HuH-7 (cell line): ENCODE data around the gene NCKAP5.

Source experiments
- DNase-seq: peaks from one replicate; pipeline ENCODE4 v3.0.0; 2011; ENCODE audit warnings: low spot score

The NCKAP5 gene

GRCh38 chr2:133146893-133147292, 421.4 kb downstream of the NCKAP5 start:
- no peak for DNase-seq

- no peak for DNase-seq
Observed at GRCh38 chr2:133143645-133144044, 424.6 kb downstream of the NCKAP5 start.

- no peak for DNase-seq
Observed at GRCh38 chr2:133142087-133142486, 426.2 kb downstream of the NCKAP5 start.

GRCh38 chr2:133140620-133141019, 427.6 kb downstream of the NCKAP5 start:
- DNase-seq, result no peak

- no peak for DNase-seq
Observed at GRCh38 chr2:133139847-133140533, 428.3 kb downstream of the NCKAP5 start.

- DNase-seq, result no peak
Observed at GRCh38 chr2:133138693-133139092, 429.6 kb downstream of the NCKAP5 start.

- no peak for DNase-seq
Observed at GRCh38 chr2:133135035-133135654, 433.1 kb downstream of the NCKAP5 start.

- no peak for DNase-seq
Observed at GRCh38 chr2:133130548-133131246, 437.6 kb downstream of the NCKAP5 start.

GRCh38 chr2:133124446-133124845, 443.8 kb downstream of the NCKAP5 start:
- DNase-seq, result no peak

- no peak for DNase-seq
Observed at GRCh38 chr2:133123904-133124303, 444.4 kb downstream of the NCKAP5 start.

GRCh38 chr2:133123393-133123792, 444.9 kb downstream of the NCKAP5 start:
- DNase-seq, result no peak

- DNase-seq, result no peak
Observed at GRCh38 chr2:133122529-133122928, 445.7 kb downstream of the NCKAP5 start.

- DNase-seq, result no peak
Observed at GRCh38 chr2:133120310-133120709, 448.0 kb downstream of the NCKAP5 start.

- no peak for DNase-seq
Observed at GRCh38 chr2:133110201-133110600, 458.1 kb downstream of the NCKAP5 start.

- no peak for DNase-seq
Observed at GRCh38 chr2:133109772-133110171, 458.5 kb downstream of the NCKAP5 start.

GRCh38 chr2:133107058-133107815, 461.0 kb downstream of the NCKAP5 start:
- DNase-seq, result no peak

- DNase-seq, result no peak
Observed at GRCh38 chr2:133104871-133105270, 463.4 kb downstream of the NCKAP5 start.

GRCh38 chr2:133098787-133099186, 469.5 kb downstream of the NCKAP5 start:
- no peak for DNase-seq

GRCh38 chr2:133097666-133098065, 470.6 kb downstream of the NCKAP5 start:
- DNase-seq, result no peak

- no peak for DNase-seq
Observed at GRCh38 chr2:133092571-133092970, 475.7 kb downstream of the NCKAP5 start.

- no peak for DNase-seq
Observed at GRCh38 chr2:133090358-133090757, 477.9 kb downstream of the NCKAP5 start.

GRCh38 chr2:133086176-133086575, 482.1 kb downstream of the NCKAP5 start:
- DNase-seq, result no peak

- no peak for DNase-seq
Observed at GRCh38 chr2:133085646-133086045, 482.6 kb downstream of the NCKAP5 start.
